ENCODE data around the gene PTPRN2.

Gene PTPRN2

DNA sequence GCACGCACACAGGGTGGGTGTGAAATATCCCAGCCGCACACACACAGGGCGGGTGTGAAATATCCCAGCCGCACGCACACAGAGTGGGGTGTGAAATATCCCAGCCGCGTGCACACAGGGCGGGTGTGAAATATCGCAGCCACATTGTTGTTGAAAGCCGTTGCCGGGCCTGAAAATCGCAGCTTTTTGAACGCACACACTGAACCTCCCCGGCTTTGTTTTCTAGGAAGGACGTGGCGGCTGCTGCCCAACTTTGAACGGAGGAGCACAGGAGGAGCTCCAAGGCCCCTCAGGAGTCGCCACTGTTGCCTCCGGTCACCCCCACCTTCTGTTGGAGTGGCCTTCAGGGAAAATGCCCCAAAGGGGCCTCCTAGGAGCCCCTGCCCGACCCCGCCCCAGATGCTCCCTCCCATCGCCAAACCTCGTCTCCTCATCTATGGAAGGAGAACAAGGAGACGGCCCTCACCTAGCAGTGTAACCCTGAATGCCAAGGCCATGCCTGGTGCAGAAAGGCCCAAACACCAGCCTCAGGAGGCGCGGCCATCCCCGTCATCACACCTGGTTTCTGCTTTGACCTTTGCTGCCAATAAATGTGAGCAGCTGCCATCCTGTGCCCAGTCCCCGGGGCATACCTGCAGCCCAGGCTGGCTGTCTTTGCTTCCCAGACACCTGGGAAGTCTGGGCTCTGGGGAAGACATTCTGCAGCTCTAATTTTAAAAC lies 318.6 kb downstream of the PTPRN2 start:
- in situ Hi-C loops (cut with HindIII; ENCODE audit: low pct_ligation_motif_present, low pct_unique_long_range_greater_than_20kb, low sequenced_read_pairs): no loop called here
- DNase-seq: no peak

- in situ Hi-C loops (cut with HindIII; ENCODE audit: low pct_ligation_motif_present, low pct_unique_long_range_greater_than_20kb, low sequenced_read_pairs): no loop called here
Observed at GRCh38 chr7:158267742-158268435, 319.7 kb downstream of the PTPRN2 start.

GRCh38 chr7:158266817-158267741 lies 320.5 kb downstream of the PTPRN2 start:
- in situ Hi-C loops (cut with HindIII; ENCODE audit: low pct_ligation_motif_present, low pct_unique_long_range_greater_than_20kb, low sequenced_read_pairs): no loop called here
- DNase-seq: no peak

More at GRCh38 chr7:158267742-158268435, 319.7 kb downstream of the PTPRN2 start:
- no peak for DNase-seq

DNA sequence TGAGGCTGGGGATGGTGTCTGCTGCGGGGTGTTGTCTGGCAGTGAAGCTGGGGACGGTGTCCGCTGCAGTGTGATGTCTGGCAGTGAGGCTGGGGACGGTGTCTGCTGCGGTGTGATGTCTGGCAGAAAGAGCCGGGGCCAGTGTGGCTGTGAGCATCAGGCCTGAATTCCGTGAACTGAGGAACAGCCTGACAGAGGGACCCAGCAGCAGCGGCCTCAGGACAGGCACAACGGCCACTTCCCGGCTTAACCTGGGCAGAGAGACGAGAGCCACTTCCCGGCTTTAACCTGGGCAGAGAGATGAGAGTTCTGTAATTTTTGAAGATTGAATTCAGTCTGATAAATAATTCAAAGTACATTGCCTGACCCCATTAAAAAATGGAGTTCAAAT lies 321.2 kb downstream of the PTPRN2 start:
- DNase-seq: no peak
- in situ Hi-C loops (cut with HindIII; ENCODE audit: low pct_ligation_motif_present, low pct_unique_long_range_greater_than_20kb, low sequenced_read_pairs): no loop called here

GRCh38 chr7:158265743-158266080 lies 321.9 kb downstream of the PTPRN2 start:
- no peak for DNase-seq
- in situ Hi-C loops (cut with HindIII; ENCODE audit: low pct_ligation_motif_present, low pct_unique_long_range_greater_than_20kb, low sequenced_read_pairs): no loop called here

GRCh38 chr7:158264881-158265742 lies 322.5 kb downstream of the PTPRN2 start:
- in situ Hi-C loops (cut with HindIII; ENCODE audit: low pct_ligation_motif_present, low pct_unique_long_range_greater_than_20kb, low sequenced_read_pairs): no loop called here
- DNase-seq: no peak

DNA sequence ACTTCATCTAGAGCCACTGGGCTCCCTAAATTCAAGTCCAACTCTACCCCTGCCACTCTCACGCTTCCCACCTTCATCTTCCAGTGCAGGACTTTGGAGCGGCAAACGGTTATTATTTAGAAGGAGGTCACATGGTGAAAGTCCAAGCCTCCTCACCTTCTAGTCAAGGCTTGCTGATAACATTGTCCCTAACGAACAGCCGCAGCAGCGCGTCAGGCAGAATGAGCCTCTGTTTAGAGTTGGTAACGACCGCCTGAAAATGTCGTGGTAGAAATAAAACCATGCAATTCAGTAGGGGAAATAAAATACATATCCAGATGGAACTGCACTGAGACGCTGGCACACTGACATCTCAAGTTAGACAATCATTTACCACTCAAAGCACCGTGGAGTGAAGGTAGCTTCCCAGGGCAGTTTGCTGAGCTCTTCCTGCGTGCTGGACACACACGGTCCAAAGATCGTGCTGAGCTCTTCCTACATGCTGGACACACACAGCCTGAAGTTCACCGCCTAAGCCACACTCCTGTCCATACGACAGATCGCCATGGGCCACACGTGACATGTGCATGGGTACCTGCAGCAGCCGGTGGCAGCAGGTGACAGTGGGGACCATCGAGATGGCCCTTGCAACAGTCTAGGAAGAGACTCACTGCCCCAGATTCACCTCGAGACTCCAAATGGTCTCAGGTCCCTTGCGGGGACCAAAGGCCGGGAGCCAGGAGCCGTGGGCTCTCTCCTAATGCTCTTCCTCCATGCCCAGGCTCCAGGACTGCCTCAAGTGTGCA lies 323.5 kb downstream of the PTPRN2 start:
- in situ Hi-C loops (cut with HindIII; ENCODE audit: low pct_ligation_motif_present, low pct_unique_long_range_greater_than_20kb, low sequenced_read_pairs): no loop called here
- DNase-seq: no peak

GRCh38 chr7:158263110-158263963 lies 324.3 kb downstream of the PTPRN2 start:
- in situ Hi-C loops (cut with HindIII; ENCODE audit: low pct_ligation_motif_present, low pct_unique_long_range_greater_than_20kb, low sequenced_read_pairs): no loop called here
- DNase-seq: no peak

- no peak for DNase-seq
- in situ Hi-C loops (cut with HindIII; ENCODE audit: low pct_ligation_motif_present, low pct_unique_long_range_greater_than_20kb, low sequenced_read_pairs): no loop called here
Observed at GRCh38 chr7:158262284-158263109, 325.1 kb downstream of the PTPRN2 start.

- no peak for DNase-seq
Observed at GRCh38 chr7:158261362-158262235, 326.0 kb downstream of the PTPRN2 start.

GRCh38 chr7:158260567-158261361 lies 326.9 kb downstream of the PTPRN2 start:
- DNase-seq: no peak
- in situ Hi-C loops (cut with HindIII; ENCODE audit: low pct_ligation_motif_present, low pct_unique_long_range_greater_than_20kb, low sequenced_read_pairs): no loop called here

More at GRCh38 chr7:158261362-158262235, 326.0 kb downstream of the PTPRN2 start:
- in situ Hi-C loops (cut with HindIII; ENCODE audit: low pct_ligation_motif_present, low pct_unique_long_range_greater_than_20kb, low sequenced_read_pairs): no loop called here

DNA sequence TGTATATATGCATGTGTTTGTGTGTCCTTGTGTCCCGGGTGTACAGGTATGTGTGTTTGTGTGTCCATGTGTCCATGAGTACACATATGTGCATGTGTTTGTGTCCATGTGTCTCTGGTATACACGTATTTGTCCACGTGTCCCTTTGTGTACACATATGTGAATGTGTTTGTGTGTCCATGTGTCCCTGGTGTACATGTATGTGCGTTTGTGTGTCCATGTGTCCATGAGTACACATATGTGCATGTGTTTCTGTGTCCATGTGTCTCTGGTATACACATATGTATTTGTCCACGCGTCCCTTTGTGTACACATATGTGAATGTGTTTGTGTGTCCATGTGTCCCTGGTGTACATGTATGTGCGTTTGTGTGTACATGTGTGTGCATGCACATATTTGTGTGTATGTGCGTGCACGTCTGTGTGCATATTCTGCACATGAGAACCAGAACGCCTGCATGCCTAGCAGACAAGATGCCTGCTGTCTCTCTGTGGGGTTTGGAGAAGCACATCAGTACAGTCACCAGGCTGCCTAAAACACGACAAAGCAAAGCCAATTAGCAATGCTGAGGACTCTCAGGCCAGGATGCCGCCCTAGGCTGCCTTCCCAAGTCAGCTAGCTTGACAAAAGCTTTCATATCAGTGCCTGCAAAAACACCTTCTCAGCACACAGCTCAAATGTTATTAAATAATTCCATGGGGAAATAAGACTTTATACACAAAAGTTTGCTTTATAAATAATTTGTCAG lies 327.8 kb downstream of the PTPRN2 start:
- no peak for DNase-seq
- in situ Hi-C loops (cut with HindIII; ENCODE audit: low pct_ligation_motif_present, low pct_unique_long_range_greater_than_20kb, low sequenced_read_pairs): no loop called here

DNA sequence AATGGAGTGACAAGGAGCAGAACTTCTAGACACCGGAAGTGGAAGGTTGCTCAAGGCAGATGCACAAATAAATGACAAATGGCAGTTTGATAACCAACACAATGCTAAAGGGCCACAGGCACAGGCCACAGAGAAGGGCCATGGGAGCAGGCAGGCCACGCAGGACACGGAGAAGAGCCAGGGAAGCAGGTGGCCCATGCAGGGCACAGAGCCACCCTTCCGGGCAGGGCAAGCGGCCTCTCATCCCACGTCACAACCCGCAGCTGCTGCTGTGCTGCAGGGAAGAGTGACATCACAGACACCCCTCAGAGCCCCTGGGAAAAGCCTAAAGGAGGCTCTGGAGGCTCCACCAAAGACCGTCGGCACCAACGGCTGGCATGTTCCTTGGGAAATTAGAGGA lies 328.5 kb downstream of the PTPRN2 start:
- in situ Hi-C loops (cut with HindIII; ENCODE audit: low pct_ligation_motif_present, low pct_unique_long_range_greater_than_20kb, low sequenced_read_pairs): no loop called here

More for the DNA sequence above, 328.5 kb downstream of the PTPRN2 start:
- no peak for DNase-seq

Data from ACHN (cell line).